Fibroblast of skin of abdomen (primary cell): ENCODE measurements around the gene ANHX.

Experiments
- DNase-seq: peaks from one replicate; pipeline ENCODE4 v3.0.0-alpha.2; 2013

Gene ANHX

GRCh38 chr12:133202493-133203343, 33.0 kb downstream of the ANHX start:
- DNase-seq = no peak

- DNase-seq = no peak
Measured at GRCh38 chr12:133201888-133202287, 33.8 kb downstream of the ANHX start.

GRCh38 chr12:133192847-133193246, 42.8 kb downstream of the ANHX start:
- no peak for DNase-seq

- no peak for DNase-seq
Measured at GRCh38 chr12:133190176-133190575, 45.5 kb downstream of the ANHX start.

- DNase-seq = peak; percentile 91
Measured at GRCh38 chr12:133181238-133181959, 54.3 kb downstream of the ANHX start, which contains the start of gene ZNF268. Gene ZNF268 (plus strand): TSS chr12:133181495. CDS start chr12:133181998, 503 bp downstream.

GRCh38 chr12:133180669-133181068, 55.0 kb downstream of the ANHX start:
- no peak for DNase-seq

GRCh38 chr12:133174901-133175300, 60.8 kb downstream of the ANHX start:
- no peak for DNase-seq

- DNase-seq = no peak
Measured at GRCh38 chr12:133172491-133172890, 63.2 kb downstream of the ANHX start.
